ACHN (cell line): ENCODE measurements around the gene RFX1.
A peak's percentile ranks its signal among the peaks of the same experiment; 100 is the strongest.
"Not testable (repeated sequence)": the region's sequence is repeated elsewhere in the genome, so short reads cannot be mapped to it uniquely, and the experiment has no call there.

ENCODE experiments used
- DNase-seq: peaks from one replicate; pipeline ENCODE4 v3.0.0-alpha.2; 2015
- in situ Hi-C: cut with HindIII; loops from 2 replicates; pipeline ENCODE4 v1.10.0; 2017; ENCODE audit warnings: low sequenced_read_pairs, low pct_ligation_motif_present, low pct_unique_long_range_greater_than_20kb

The RFX1 gene

DNA sequence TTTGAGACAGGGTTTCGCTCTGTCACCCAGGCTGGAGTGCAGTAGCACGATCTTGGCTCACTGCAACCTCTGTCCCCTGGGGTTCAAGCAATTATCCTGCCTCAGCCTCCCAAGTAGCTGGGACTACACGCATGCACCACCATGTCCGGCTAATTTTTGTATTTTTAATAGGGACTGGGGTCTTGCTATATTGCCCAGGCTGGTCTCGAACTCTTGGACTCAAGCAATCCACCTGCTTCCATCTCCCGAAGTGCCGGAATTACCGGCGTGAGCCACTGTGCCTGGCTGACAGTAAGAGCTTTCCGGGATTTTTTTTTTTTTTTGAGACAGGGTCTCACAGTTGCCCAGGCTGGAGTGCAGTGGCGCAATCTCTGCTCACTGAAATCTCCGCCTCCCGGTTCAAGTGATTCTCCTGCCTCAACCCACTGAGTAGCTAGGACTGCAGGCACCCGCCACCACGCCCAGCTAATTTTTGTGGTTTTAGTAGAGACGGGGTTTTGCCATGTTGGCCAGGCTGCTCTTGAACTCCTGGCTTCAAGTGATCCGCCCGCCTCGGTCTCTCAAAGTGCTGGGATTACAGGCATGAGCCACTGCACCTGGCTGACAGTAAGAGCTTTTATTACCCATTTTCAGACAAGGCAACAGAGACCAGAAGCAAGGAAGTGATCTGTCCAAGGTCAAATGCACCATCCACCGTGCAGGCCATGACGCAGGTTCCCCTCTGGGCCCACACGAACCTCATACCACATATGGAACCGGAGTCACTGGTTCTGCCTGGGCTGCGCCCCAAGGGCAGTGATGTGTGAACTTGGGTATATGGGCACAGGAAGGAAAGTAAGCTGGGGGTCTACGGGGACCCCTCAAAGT lies 21.0 kb downstream of the RFX1 start:
- no peak for DNase-seq
- in situ Hi-C loops = no loop called here

DNA sequence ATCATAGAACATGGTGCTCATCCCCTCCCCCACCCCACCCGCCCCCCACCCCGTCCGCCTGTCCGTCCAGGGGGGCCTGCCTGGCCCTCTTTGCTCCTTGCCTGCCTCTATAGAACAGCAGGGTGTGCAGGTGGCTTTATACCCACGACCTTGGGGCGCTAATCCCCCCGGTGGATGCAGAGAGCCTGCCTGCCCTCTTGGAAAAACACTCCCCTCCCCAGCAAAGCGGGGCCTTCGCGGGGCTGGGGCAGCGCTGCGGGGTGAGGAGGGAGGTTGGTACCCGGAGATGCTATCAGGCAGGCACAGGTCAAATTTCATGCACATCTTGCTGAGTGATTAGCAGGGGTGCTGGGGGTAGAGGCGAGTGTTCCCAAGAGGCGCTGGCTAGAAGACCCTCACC lies 21.9 kb downstream of the RFX1 start:
- DNase-seq = no peak
- in situ Hi-C loops = no loop called here

DNA sequence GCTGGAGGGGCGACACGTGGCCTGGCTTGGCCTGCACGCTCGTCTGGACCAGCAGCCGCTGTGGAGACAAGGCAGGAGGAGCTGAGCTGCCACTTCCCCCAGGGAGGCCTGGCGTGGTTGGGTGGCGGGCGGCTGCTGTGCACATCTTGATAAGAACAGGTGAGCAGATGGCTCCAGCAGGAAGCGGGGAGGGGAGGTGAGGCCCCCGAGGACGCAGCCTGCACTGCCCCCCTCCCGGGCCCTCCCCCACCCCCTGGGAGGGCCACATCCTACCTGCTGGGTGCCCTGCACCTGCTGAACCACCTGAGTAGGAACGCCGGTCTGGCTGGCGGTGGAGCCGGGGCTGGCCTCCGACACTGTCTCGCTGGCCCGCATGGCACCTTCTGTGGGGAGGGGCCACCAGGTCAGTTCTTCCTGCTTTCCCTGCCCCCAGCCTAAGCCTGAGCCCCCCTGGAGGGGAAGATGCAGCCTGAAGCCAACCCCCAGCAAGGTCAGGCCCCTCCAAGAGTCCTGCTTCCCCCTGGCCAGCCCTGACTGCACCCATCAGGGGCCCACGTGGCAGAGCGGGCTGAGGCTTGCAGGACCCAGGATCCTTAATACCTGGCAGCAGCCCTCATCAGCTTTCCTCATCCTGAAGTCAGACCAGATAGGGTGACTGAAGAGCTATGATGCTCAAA lies 22.8 kb downstream of the RFX1 start:
- in situ Hi-C loops = no loop called here
- no peak for DNase-seq

DNA sequence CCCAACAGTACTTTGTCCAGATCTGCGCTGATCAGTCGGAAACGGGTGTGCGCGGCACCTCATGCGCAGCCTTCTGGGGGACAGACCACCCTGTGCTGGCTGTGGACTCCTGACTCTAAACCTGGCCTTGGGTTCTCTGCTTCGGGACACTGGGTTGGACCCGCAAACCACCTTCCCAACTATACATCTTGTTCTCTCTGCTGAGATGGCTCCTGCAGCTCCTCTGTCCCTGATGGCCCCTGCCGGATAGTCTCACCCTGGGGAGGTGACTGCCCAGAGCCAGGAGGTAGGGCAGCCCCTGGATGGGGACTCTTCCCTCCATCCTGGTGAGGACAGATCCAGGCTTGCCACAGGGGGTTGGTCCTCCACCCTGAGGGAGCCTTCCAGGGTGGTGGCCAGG lies 23.3 kb downstream of the RFX1 start:
- in situ Hi-C loops = no loop called here
- DNase-seq = no peak

DNA sequence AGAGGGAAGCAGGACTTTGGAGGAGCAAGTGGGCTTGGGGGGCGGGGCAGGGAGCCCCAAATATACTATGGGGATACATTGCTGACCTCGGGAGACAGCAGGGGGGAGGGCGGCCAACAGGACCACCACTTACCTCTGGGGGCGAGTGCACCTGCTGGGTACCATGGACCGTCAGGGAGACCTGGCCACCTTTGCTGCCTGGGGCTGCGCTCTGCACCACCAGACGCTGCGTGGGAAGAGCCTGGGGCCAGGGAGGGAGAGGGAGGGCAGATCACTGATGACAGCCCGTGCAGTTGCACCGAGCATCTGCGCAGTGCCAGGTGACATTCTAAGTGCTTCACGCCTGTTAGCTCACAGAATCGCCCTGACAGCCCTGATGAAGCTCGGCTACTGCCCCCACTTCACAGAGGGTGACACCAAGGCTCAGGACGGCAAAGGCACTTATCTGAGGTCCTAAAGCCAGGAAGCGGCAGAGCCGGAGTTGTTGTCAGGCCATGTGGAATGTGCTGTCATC lies 24.1 kb downstream of the RFX1 start:
- DNase-seq = no peak
- in situ Hi-C loops = no loop called here

DNA sequence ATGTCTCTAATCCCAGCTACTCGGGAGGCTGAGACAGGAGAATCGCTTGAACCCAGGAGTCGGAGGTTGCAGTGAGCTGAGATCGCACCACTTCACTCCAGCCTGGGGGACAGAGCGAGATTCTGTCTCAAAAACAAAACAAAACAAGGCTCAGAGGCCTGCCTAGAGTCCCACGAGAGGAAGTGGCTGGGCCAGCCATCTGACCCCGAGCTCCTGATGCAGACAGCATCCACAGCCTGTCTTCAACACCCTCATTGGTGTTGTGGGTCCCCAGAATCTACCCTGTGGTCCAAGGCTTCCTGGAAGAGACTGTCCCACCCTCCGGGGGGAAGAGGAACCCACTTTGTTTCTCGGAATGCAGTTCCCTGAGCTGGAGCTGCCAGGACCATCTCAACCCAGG lies 24.7 kb downstream of the RFX1 start:
- DNase-seq = no peak
- in situ Hi-C loops = no loop called here

DNA sequence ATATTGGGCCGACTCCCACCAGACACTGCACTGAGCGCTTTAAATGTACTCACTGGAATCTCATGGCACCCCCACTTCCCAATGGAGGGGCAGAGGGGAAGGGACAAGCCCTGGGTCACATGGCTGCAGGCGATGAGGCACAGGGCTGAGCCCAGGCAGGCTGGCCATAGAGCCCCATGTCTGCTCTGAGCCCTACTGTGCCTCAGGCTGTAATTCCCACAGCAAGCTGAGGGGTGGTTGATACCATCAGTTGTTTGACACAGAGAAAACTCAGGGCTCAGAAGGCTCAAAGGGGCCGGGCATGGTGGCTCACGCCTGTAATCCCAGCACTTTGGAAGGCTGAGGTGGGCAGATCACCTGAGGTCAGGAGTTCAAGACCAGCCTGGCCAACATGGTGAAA lies 25.1 kb downstream of the RFX1 start:
- in situ Hi-C loops = no loop called here
- DNase-seq = no peak

DNA sequence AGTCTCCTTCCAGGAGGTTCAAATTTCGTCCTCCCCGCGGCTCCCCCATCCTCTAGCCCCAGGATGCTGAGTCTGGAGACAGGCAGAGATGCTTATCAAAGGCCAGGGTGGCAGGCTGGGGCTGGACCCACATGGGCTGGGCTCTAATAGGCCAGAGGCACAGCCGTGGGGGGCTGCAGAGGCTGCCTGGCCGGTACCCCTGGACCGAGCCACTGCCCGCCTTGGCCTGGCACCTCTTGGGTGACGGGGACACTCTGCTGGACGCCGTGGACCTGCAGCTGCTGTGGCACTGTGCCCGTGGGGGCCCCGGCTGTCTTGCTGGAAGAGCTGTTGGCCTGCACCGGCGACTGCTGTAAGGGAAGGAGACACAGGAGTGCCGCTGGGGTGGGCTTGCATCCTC lies 25.8 kb downstream of the RFX1 start:
- DNase-seq = no peak
- in situ Hi-C loops = no loop called here

DNA sequence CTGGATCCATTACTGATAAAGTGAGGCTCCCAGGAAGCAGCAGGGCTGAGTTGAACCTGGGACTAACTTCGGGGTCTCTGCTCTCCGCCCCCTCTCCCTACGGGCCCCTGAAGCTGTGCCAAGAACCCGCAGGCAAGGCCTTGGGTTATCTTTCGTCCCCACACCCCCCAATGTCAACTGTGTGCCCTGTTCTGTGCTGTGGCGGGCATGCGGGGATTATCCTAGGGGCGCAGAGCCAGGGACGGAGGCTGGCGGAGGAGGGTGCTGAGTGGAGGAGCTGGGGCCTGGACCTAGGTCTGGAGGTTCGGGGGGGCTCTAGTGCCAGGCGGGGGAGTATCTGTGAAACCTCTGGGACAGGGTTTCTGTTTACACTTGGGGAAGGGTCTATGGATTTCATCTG lies 26.4 kb downstream of the RFX1 start:
- DNase-seq = no peak
- in situ Hi-C loops = no loop called here

DNA sequence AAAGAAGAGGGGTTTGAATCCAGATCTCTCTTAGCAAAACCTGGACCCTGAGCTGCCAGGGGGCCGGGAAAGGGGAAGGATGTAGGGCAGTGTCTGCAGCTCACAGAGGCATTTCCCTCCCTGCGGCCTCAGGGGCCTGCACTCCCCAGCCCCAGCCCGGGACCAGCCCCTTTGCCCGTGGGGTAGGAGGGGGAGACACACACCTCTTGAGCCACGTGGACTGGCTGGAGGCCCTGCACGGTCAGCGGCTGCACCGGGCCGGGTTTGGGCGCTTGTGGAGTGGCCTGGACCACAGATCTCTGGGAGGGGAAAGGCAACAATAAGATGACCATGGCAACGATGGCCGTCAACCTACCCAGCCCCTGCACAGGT lies 26.9 kb downstream of the RFX1 start:
- no peak for DNase-seq
- in situ Hi-C loops = no loop called here

DNA sequence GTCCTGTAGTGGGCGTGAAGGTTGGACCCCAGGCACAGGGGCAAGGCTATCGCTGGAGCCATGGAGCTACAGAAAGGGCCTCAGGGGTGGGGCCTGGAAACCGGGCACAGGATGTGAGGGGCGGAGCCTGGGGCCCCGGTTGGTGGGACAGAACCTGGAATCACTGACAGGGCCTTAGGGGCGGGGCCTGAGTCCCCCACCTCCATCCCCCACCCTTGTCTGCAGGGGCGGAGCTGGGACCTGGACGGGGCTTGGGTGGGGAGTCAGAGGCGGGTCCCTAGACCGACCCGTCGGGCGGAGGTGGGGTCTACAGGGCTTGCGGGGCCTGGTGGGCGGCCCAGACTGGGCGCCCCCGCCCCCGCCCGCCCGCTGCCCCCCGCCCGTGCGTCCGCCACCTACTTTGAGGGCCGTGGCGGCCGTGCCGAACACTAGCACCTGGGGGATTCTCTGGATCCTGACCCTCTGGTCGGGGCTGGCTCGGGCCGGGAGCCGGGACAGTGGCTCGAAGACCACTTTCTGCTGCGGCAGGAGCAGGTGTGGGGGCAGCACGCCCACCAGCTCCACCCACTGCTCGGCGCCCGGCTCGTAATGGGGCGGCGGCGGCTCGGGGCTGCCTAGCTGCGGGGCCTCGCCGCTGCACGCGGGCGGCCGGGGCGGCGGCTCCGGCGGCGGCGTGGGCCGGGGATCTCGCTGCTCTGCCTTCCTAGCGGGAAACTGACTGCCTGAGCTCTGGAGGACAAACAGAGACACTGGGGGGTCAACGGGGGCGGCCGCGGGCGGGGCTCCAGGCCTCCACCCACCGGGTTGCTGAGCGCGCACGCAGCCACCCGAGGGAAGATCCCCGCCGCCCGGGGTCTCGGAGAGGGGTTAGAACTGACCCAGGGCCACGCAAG lies 27.5 kb downstream of the RFX1 start:
- no peak for DNase-seq
- in situ Hi-C loops = no loop called here

DNA sequence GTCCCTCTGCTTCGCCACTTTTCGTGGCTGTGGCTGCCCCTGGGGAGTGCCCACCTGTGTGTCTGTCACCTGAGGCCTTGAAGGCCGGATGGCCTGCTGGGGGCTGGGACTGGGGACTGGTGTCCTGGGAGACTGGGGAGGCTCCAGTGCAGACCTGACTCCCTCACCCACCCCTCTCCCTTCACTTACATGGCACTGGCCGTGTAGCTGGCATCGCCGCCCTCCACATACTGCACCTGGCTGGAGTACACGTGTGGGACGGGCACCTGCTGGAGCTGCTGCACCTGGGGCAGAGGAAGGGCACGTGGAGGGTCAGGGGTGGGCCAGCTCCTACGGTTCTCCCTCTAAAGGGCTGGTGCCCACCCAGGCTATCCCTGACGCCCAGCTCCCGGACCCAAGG lies 28.3 kb downstream of the RFX1 start:
- no peak for DNase-seq
- in situ Hi-C loops = no loop called here

DNA sequence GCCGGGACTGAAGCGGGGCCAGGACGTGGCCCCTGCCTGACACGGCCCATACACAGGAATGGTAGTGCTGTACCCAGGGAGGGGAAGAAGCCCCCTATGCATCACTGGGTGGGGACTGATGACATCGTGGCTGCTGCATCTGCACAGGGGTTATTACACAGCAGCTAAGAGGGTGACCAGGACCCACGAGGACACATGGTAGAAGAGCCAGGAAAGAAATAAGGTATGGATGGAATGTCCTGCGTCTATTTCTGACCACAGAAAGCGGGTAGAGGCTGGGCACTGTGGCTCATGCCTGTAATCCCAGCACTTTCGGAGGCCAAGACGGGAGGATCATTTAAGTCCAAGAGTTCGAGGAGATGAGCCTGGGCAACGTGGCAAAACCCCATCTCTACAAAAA lies 29.7 kb downstream of the RFX1 start:
- in situ Hi-C loops = no loop called here
- no peak for DNase-seq

DNA sequence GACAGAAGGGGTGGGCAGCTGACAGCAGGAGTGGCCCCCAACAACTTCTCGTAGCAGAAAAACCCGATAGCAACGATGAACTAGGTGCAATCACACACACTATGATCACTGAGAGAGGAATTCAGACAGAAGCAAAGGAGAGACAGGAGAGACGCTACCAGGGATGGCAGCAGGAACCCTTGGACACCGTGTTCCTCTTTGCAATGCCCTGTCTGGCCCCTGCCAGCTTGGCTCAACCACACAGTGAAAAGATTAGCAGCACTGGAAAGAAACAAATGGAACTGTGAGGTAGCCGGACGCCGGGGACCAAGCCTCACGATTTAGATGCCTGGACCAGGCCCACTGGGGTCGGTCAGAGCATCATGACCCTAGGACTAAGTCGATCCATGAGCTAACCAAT lies 30.2 kb downstream of the RFX1 start:
- no peak for DNase-seq
- in situ Hi-C loops = no loop called here

DNA sequence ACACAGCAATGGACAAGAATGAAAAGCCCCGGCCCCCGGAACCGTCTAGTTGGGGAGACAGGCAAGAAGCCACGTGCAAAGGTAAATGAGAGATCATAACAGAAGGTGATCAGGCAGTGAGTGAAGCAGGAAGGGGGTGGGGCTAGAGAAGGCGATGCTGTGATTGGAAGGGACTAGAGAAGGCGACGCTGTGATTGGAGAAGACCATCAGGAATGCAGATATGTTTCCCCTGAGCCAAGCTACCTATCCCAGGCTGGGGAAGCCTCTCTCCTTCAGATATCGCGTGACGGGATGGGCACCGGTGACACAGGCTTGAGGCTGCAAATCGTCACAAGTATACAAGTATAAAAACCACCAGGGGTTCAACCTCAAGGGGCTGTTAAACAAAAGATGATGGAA lies 32.0 kb downstream of the RFX1 start:
- in situ Hi-C loops = no loop called here
- peak; percentile 78 for DNase-seq

DNA sequence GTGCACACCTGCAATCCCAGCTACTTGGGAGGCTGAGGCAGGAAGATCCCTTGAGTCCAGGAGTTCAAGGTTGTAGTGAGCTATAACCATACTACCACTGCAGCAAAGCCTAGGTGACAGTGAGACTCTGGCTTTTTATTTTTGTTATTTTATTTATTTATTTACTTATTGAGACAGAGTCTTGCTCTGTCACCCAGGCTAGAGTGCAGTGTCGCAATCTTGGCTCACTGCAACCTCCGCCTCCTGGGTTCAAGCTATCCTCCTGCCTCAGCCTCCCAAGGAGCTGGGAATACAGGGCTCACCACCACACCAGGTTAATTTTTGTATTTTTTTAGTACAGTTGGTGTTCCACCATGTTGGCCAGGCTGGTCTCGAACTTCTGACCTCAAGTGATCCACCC lies 32.6 kb downstream of the RFX1 start:
- DNase-seq, in situ Hi-C loops: not testable (repeated sequence)

DNA sequence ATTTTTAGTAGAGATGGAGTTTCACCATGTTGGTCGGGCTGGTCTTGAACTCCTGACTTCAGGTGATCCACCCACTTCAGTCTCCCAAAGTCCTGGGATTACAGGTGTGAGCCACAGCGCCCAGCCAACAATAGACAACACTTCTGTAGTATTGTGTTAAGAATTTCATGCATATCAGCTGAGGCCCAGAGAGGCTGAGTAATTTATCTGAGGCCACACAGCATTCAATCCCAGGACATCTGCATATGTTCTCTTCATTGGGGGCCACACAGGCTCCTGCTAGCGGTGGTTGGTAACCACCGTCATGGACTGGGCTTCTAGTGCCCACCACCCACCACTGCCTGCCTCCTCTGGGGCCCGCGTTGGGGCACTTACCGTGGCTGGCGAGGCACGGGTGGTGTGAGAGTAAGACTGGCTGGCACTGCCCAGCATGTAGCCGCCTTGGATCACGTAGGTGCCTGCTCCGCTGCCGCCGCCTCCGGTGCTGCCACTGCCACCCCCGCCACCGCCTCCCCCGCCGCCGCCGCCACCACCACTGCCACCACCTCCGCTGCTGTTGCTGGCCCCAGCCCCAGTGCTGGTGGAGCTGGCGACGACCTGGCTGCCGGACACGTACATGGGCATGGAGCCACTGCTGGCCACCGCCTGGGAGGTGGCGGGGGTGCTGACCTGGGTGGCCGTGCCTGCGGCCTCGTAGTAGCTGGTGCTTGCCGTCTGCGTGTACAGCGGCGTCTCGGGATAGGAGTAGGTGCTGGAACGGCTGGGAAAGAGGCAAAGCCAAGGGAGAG lies 33.6 kb downstream of the RFX1 start:
- in situ Hi-C loops = no loop called here
- no peak for DNase-seq

DNA sequence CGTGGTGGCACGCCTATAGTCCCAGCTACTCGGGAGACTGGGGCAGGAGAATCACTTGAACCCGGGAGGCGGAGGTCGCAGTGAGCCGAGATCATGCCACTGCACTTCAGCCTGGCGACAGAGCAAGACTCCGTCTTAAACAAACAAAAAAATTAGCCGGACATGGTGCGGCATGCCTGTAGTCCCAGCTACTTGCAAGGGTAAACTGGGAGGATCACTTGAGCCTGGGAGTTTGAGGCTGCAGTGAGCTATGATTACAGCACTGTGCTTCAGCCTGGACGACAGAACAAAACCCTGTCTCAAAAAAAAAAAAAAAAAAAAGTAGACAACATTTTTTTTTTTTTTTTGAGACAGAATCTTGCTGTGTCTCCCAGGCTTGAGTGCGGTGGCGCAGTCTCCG lies 34.3 kb downstream of the RFX1 start:
- in situ Hi-C loops = not testable (repeated sequence)

More for the DNA sequence above, 34.3 kb downstream of the RFX1 start:
- not testable (repeated sequence) for DNase-seq
